Fibroblast of pulmonary artery (primary cell): ENCODE measurements around the gene ARL4A.

Experiments
- DNase-seq: peaks from one replicate; pipeline ENCODE4 v3.0.0-alpha.2; 2010; ENCODE audit warnings: low read depth
- H3K4me3 ChIP-seq: replicated peaks from 2 replicates; pipeline ENCODE4 v1.5.1; 2011; ENCODE audit warnings: low read depth, mild to moderate bottlenecking, control low read depth, low read length, moderate library complexity
- TF ChIP-seq, protein P1 (sequence below): IDR thresholded peaks from 2 replicates; pipeline ENCODE4 v1.5.1; 2011; ENCODE audit warnings: mild to moderate bottlenecking, control low read depth, low read length, inconsistent platforms; ENCODE audit errors: missing control alignments

Gene ARL4A, protein sequence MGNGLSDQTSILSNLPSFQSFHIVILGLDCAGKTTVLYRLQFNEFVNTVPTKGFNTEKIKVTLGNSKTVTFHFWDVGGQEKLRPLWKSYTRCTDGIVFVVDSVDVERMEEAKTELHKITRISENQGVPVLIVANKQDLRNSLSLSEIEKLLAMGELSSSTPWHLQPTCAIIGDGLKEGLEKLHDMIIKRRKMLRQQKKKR

DNA sequence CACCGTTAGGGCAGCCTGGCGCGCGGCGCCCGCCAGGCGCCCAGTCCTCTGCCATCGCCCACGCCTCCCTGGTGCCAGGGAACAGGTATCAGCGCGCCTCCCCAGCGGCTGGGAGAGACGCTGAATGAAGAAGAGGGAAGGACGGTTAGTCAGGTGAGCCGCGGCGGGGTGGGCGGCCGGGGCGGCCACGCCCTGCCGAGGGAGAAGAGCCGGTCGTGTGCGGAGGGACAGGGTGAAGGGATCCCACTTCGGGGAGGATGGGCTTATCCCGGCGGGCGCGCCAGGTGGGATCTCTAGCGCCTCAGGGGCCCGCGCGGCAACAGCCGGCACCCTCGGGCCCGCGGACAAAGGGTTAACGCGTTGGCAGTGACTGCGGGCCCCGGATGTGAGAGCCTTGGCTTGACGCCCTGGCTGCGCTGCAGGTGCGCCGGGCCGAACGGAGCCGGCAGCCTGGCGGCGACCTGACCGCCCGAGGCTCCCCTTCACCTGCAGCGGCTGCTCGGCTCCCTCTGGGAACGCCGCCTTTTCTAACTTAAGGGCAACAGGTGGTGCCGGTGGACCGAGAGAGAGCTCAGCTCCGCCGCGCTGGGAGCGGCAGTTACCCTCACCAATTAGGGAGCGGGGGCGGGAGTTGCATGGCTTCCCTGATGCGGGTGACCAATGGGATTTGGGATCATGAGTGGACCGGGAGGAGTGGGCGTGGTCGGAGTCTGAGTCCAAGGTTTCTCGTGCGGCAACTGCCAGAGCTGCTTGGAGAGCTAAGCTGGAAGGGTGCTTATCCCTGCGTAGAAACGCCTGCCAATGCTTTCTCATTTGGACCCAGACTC is at the start of gene ARL4A:
Gene ARL4A (plus strand): TSS at position 743 of the 827 bp plus-strand sequence. CDS start 622 bp downstream, outside the sequence.
- TF ChIP-seq, protein P1, sequence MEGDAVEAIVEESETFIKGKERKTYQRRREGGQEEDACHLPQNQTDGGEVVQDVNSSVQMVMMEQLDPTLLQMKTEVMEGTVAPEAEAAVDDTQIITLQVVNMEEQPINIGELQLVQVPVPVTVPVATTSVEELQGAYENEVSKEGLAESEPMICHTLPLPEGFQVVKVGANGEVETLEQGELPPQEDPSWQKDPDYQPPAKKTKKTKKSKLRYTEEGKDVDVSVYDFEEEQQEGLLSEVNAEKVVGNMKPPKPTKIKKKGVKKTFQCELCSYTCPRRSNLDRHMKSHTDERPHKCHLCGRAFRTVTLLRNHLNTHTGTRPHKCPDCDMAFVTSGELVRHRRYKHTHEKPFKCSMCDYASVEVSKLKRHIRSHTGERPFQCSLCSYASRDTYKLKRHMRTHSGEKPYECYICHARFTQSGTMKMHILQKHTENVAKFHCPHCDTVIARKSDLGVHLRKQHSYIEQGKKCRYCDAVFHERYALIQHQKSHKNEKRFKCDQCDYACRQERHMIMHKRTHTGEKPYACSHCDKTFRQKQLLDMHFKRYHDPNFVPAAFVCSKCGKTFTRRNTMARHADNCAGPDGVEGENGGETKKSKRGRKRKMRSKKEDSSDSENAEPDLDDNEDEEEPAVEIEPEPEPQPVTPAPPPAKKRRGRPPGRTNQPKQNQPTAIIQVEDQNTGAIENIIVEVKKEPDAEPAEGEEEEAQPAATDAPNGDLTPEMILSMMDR: peak; percentile 36
- peak within 1 kb of the TSS; percentile 67 for H3K4me3 ChIP-seq
- peak; percentile 99 for DNase-seq

DNA sequence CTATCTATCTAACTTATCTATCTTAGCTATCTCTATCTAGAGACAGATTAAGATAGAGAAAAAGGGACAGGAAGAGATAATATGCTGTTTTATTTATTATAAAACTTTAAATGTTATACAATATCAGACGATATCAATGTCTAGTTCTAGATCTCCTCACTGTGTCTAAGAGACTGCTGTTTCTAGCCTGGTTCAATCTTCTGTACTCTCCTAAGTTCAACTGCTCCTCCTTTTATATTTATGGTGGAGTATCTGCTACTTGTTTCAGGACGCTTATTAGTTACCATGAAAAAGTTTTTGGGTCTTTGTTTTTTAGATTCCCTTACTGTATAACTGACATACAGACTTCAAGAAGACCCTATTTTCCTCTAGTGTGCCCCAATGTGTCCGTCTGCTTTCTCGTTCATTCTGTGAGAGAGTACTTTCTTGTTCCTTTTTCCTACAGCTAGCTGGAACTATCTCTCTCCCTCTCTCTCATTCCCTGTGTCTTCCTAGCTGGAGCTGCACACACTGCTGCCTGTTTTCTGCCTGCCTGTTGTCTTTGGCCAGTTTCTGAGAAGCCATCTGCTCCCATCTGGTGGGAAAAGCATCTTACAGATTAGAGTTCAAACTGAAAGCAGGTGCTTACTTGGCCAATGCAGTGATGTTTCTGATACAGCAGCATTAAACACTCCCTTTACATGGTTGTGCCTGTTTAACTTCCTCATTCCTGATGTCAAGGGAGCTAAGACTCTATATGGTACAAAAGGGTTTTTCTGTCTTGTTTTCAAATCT is 49.4 kb upstream of the ARL4A start:
- no peak overlapping the region for H3K4me3 ChIP-seq
- DNase-seq: no peak
- TF ChIP-seq, protein P1: no peak

DNA sequence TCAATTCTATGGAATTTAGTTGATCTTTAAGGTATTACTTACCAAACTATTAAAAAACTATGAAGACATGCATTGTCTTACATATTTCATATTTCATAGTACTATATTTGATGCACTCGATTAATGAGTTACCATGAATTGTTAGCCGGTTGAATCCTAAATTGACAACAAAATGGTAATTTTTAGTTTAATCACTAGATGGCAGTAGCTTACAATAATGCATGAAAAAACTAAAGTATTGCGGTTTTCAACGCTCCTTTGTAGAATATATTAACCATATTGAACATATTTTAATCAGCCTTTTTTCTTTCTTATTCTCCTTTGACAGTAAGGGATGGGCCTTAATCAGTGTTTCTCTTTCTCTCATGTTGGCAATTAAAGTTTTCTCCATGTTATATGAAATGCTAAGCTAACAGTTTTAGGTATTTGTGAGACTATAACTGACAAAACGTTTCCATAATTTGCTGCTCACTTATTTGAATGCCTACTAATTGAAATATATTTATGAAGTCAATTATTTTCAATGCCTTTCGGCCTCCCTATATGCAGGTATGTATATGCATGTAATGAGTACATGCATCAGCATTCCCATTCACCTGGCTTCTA is 48.5 kb upstream of the ARL4A start:
- DNase-seq: peak; percentile 59
- TF ChIP-seq, protein P1: peak; percentile 50
- no peak overlapping the region for H3K4me3 ChIP-seq

GRCh38 chr7:12640299-12641096 is 46.9 kb upstream of the ARL4A start:
- no peak for DNase-seq
- TF ChIP-seq, protein P1: no peak

GRCh38 chr7:12641196-12641595 is 46.2 kb upstream of the ARL4A start:
- H3K4me3 ChIP-seq: no peak overlapping the region
- TF ChIP-seq, protein P1: no peak
- no peak for DNase-seq

More at GRCh38 chr7:12640299-12641096, 46.9 kb upstream of the ARL4A start:
- H3K4me3 ChIP-seq: no peak overlapping the region

DNA sequence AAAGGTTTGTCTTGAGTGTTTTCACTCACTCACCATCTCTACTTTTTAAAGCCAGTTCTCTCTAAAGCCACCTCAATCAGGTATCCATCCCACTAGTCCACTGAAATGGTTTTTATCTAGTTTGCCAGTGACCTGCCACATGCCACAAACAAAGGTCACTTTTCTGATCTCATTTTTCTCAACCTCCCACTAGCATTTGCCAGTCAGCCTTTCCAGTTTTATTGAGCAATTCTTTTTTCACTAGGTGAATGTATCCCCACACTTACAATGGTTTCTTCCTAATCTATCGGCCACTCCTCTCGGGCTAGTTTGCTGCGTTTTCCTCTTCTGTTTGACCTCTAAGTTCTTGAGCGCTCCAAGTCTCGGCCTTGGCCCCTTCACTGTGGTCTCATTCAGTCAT is 44.9 kb upstream of the ARL4A start:
- no peak overlapping the region for H3K4me3 ChIP-seq
- TF ChIP-seq, protein P1: no peak
- DNase-seq: no peak
